Activated naive CD8-positive, alpha-beta T cell treated with anti-CD3 and anti-CD28 coated beads, Interleukin-2, amount 50 U/mL, for 16 hours (primary cell): Measurements from ENCODE around the gene TEAD1.

ENCODE experiments used
- DNase-seq: peaks from one replicate; pipeline ENCODE4 v3.0.0-alpha.2; 2020; ENCODE audit warnings: low read depth, low spot score

The TEAD1 gene

GRCh38 chr11:12809864-12810567, 135.8 kb downstream of the TEAD1 start:
- no peak for DNase-seq

- DNase-seq = no peak
These were observed 136.3 kb downstream of the TEAD1 start for GRCh38 chr11:12810568-12810894.

GRCh38 chr11:12811861-12812260, 137.6 kb downstream of the TEAD1 start:
- no peak for DNase-seq

- DNase-seq = no peak
These were observed 138.6 kb downstream of the TEAD1 start for GRCh38 chr11:12812849-12813248.

- no peak for DNase-seq
These were observed 139.4 kb downstream of the TEAD1 start for GRCh38 chr11:12813371-12814225.

- DNase-seq = no peak
These were observed 140.9 kb downstream of the TEAD1 start for GRCh38 chr11:12815129-12815480.

GRCh38 chr11:12815931-12816494, 141.8 kb downstream of the TEAD1 start:
- no peak for DNase-seq

- DNase-seq = no peak
These were observed 143.6 kb downstream of the TEAD1 start for GRCh38 chr11:12817681-12818332.

GRCh38 chr11:12818333-12819015, 144.3 kb downstream of the TEAD1 start:
- DNase-seq = no peak

- DNase-seq = no peak
These were observed 148.3 kb downstream of the TEAD1 start for GRCh38 chr11:12822392-12823022.

GRCh38 chr11:12824281-12825041, 150.2 kb downstream of the TEAD1 start:
- no peak for DNase-seq

GRCh38 chr11:12826441-12826840, 152.2 kb downstream of the TEAD1 start:
- DNase-seq = no peak

- DNase-seq = no peak
These were observed 153.1 kb downstream of the TEAD1 start for GRCh38 chr11:12827369-12827768.

GRCh38 chr11:12827929-12828812, 153.9 kb downstream of the TEAD1 start:
- no peak for DNase-seq

- DNase-seq = no peak
These were observed 154.9 kb downstream of the TEAD1 start for GRCh38 chr11:12829131-12829530.

GRCh38 chr11:12829540-12830314, 155.5 kb downstream of the TEAD1 start:
- DNase-seq = no peak

- no peak for DNase-seq
These were observed 157.4 kb downstream of the TEAD1 start for GRCh38 chr11:12831471-12832202.
